Activated naive CD4-positive, alpha-beta T cell (primary cell): ENCODE data around the gene TBL1X.
"Not testable (repeated sequence)": the region's sequence is repeated elsewhere in the genome, so short reads cannot be mapped to it uniquely, and the experiment has no call there.

ENCODE experiments used
- DNase-seq, 4 experiments: peaks; one replicate each; lab custom pipeline; 2025; lab: John Stamatoyannopoulos, UW

Gene TBL1X

GRCh38 chrX:9464435-9465371 lies at the start of gene TBL1X:
Gene TBL1X, plus strand, starts transcription at chrX:9465058. Its CDS starts 188,529 bp downstream, at chrX:9653587.
- DNase-seq, result peak; percentile 6 to 43 (median 16)

- DNase-seq, result no peak
Observed at GRCh38 chrX:9416562-9417348, 48.1 kb upstream of the TBL1X start.

DNA sequence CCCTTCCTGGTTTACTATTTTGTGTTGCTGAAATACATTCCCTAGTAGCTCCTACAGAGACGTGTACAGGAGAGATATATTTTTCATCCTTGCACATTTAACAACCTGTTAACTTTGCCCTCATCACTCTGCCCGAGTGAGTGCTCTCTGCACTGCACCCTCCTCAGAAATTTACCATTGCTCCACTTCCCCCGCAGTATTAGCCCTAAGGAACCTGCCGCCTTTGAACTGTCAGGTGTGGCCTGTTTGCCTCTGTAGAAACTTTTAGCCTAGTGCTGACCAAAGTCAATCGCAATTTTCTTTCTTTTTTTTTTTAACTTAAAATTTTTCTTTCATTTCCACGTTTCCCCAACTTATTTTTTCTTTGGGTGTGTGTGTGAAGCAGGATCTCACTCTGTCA lies 46.6 kb upstream of the TBL1X start:
- DNase-seq, result no peak

- DNase-seq, result no peak
Observed at GRCh38 chrX:9420275-9421265, 44.3 kb upstream of the TBL1X start.

GRCh38 chrX:9429767-9430166 lies 35.1 kb upstream of the TBL1X start:
- DNase-seq, result no peak

GRCh38 chrX:9430346-9430921 lies 34.4 kb upstream of the TBL1X start:
- no peak for DNase-seq

DNA sequence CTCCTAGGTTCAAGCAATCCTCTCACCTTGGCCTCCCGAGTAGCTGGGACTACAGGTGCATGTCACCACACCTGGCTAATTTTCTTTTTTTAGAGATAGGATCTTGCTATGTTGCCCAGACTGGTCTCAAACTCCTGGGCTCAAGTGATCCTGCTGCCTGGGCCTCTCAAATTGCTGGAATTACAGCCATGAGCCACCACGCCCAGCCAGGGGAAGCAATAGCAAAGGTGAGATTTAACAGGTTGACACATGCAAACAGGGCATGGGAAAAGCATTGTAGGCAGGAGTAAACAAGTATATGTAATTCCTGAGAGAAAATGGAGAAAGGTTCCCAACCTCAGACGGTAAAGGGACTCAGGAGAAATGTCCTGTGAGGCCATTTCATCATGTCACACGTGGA lies 33.6 kb upstream of the TBL1X start:
- DNase-seq, result no peak

- no peak for DNase-seq
Observed at GRCh38 chrX:9433596-9433995, 31.3 kb upstream of the TBL1X start.

GRCh38 chrX:9434051-9434550 lies 30.8 kb upstream of the TBL1X start:
- no peak for DNase-seq

DNA sequence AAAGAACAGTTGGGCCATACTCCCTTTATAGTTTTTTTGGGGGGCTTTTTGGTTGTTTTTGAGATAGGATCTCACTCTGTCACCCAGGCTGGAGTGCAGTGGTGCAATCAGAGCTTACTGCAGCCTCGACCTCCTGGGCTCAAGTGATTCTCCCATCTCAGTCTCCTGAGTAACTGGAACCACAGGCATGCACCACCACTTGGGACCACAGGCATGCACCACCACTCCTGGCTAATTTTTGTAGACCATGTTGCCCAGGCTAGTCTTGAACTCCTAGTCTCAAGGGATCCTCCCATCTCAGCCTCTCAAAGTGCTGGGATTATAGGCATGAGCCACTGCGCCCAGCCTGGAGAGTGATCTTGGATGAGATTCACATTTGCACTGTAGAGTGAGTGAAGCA lies 29.8 kb upstream of the TBL1X start:
- not testable (repeated sequence) for DNase-seq

- DNase-seq, result no peak
Observed at GRCh38 chrX:9436812-9437211, 28.0 kb upstream of the TBL1X start.

- DNase-seq, result no peak
Observed at GRCh38 chrX:9438933-9439494, 25.8 kb upstream of the TBL1X start.

DNA sequence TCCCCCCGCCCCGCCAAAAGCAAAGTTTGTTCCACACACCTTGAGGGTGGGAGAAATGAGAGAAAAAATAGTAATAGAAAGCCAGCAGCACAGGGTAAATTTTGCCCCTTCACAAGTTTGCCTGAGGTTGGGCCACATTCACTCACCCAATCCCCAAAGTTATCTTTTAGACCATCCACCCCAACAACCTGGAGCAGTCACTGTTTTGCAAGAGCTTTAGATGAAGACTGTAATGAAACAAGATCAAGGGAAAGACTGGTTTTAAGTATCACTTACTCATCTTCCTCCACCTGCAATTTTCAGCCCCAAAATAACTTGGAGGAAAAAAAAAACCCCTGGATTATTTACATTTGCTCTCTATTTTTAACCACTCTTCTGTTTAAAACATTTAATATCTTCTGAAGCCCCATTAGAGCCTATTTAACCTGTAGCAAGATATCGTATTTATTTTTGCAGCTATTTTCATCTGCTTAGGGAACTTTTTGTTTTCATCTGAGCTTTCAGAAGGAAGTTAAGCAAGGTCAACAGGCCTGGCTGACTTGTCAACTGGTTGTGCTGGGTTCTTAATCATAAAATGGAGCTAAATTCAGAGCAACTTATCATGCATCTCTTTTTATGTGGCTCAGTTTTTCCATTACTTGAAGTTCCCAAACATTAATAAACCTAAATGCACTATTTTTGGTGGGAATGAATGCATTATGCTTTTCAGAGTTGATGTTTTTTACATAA lies 24.6 kb upstream of the TBL1X start:
- no peak for DNase-seq

- DNase-seq, result no peak
Observed at GRCh38 chrX:9442056-9442455, 22.8 kb upstream of the TBL1X start.

GRCh38 chrX:9443327-9443726 lies 21.5 kb upstream of the TBL1X start:
- DNase-seq, result no peak

DNA sequence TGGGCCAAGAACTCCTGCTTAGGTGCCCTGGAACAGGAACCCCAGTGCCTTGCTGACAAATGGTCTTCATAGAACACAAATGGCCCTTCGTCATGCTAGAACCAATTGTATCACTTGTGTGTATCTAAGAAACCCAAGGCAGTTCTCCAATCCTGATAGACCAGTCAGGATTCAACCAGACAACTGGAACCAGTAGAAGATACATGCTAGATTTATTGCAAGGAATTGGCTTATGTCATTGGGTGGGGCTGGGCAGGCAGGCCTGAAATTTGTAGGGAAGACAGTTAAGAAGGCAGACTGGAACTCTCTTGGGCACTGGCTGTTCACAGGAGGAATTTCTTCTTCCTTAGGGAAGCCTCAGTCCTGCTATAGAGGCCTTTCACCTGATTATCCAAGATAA lies 17.0 kb upstream of the TBL1X start:
- no peak for DNase-seq

DNA sequence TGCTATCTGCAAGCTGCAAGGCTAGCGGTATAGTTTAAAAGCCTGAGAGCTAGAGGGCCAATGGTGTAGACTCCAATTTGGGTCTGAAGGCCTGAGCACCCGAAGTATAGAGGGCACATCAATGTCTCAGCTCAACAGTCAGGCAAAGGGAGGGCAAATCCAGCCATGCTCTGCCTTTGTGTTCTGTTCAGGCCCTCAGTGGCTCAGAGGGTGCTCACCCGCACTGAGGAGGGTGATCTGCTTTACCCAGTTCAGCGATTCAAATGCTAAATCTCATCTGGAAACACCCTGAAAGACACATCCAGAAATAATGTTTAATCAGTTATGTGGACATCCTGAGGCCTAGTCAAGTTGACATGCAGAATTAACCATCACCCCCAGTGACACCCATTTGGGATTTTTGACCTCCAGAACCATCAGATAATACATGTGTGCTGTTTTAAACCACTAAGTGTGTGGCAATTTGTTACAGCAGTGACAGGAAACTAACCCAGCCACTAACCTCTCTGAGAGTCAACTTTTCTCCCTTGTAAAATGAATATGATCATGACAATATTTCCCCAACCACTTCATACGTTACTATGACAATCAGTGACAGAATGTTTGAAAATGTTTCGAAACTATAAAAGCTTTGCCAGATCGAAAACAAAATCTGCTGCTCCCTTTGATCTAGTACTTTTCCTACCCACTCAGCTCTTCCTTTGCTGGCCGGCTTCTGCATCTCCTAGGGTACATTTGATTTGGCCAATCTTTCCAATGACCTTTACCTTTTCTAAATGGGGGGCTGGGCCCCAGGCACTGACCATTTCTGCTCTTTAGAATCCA lies 8.4 kb upstream of the TBL1X start:
- DNase-seq, result no peak

- not testable (repeated sequence) for DNase-seq
Observed at GRCh38 chrX:9458034-9458433, 6.8 kb upstream of the TBL1X start.

DNA sequence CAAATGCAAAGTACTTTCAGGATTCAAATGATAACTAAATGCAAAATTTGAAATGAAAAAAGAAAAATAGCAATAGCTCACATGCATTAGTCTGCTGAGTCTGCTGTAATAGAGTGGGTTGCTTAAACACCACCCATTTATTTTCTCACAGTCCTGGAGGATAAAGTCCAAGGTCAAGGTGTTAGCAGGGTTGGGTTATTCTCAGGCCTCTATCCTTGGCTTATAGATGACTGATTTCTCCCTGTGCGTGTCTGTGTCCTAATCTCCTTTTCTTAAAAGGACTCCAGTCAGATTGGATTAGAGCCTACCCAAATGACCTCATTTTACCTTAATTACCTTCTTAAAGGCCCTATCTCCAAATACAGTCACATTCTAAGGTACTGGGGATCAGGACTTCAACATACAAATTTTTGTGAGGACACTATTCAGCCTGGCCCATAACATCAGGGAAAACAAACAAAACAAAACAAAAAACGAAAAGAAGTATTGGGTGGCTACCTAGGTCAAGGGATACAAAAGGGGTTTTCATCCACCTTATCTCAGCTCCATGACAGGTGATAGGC lies 6.3 kb upstream of the TBL1X start:
- DNase-seq, result no peak
